ENCODE data around the gene CHERP. TPM values are rescaled to one million over a fixed set of nuclear protein-coding genes. Genes with fewer than 3 reads are reported as not detected.

The CHERP gene
- total and polyA plus RNA-seq, 2 of the 8 experiments (the other 6 are each of a cell fraction or from before 2014, with no cell fraction given) = 13.9 to 73.7 TPM

- Histone ChIP-seq H2BK15ac (ENCODE audit: low read length) (no peak overlapping the region), H3K4me1 (replicated peaks in 1 of 4; ENCODE audit: control insufficient read depth in 3 of 4, insufficient read depth in 4 of 4, low read length in 3 of 4) (peaks cover 0 to 6% (median 3%) of the 10 kb centered on the region in 4 experiments; a peak in 5 of 7 replicates), H3K23ac (ENCODE audit: insufficient read length) (no peak overlapping the region), H3K27me3 (replicated peaks in 1 of 4; ENCODE audit: control insufficient read depth in 3 of 4, extremely low read depth in 1 of 4, insufficient read depth in 3 of 4, low read length in 3 of 4) (no peaks in the 10 kb centered on the region), H3K79me1 (ENCODE audit: low read depth, low read length) (peaks cover 21% of the 10 kb centered on the region), H3K4me2 (ENCODE audit: insufficient read depth in 1 of 2, low read depth in 2 of 2, low read length in 2 of 2) (peak overlapping the region; percentile 94 to 95), H3K18ac (ENCODE audit: extremely low read depth, low read length) (no peak overlapping the region), H3K9ac (replicated peaks in 1 of 4; ENCODE audit: extremely low read depth in 1 of 4, low read depth in 3 of 4, low read length in 3 of 4) (peak overlapping the region in 2 of 4 experiments; percentile 65 to 76; a peak in 4 of 7 replicates), H3K4me3 (ENCODE audit: extremely low read depth in 1 of 4, insufficient read depth in 2 of 4, low read depth in 3 of 4, low read length in 4 of 4) (peak overlapping the region; percentile 76 to 90 (median 80)), H4K20me1 (replicated peaks in 1 of 2; ENCODE audit: control insufficient read depth in 1 of 2, insufficient read depth in 2 of 2, low read length in 2 of 2) (peaks cover 2 to 15% of the 10 kb centered on the region in 2 experiments), H2BK120ac (replicated peaks; ENCODE audit: low read depth, low read length) (no peak overlapping the region), H3K27ac (ENCODE audit: low read depth, low read length) (no peak overlapping the region), H2BK5ac (ENCODE audit: low read depth, low read length) (no peak overlapping the region), H2BK20ac (ENCODE audit: low read length) (no peak overlapping the region), H2BK12ac (ENCODE audit: low read depth, low read length) (no peak overlapping the region), H4K5ac (ENCODE audit: insufficient read length, low read depth, low read length) (no peak overlapping the region), H2AK5ac (ENCODE audit: low read depth, low read length) (no peak overlapping the region), H3K4ac (replicated peaks; ENCODE audit: insufficient read length, low read depth, low read length) (no peak overlapping the region), H2AFZ (ENCODE audit: low read length) (no peak overlapping the region), H3K23me2 (ENCODE audit: low read depth, low read length) (peaks cover 9% of the 10 kb centered on the region; the same call in 1 of the 2 replicates), H3K9me3 (ENCODE audit: insufficient read depth in 2 of 2, low read depth in 1 of 2, low read length in 1 of 2) (no peaks in the 10 kb centered on the region), H3K36me3 (ENCODE audit: control insufficient read depth in 2 of 4, insufficient read depth in 4 of 4, low read length in 3 of 4) (peaks cover 5 to 24% (median 8%) of the 10 kb centered on the region in 4 experiments; a peak in 6 of 8 replicates), H4K8ac (ENCODE audit: extremely low read depth, insufficient read depth, low read length) (peak overlapping the region; percentile 78), H3K79me2 (ENCODE audit: control insufficient read depth in 1 of 2, insufficient read depth in 2 of 2, low read length in 2 of 2) (peaks cover 0 to 45% of the 10 kb centered on the region in 2 experiments; a peak in 3 of 4 replicates), H4K91ac (replicated peaks; ENCODE audit: insufficient read length, low read length) (no peak overlapping the region), H3K14ac (ENCODE audit: insufficient read length) (no peak overlapping the region), H3K56ac (replicated peaks; ENCODE audit: insufficient read length, low read depth, low read length) (no peak overlapping the region)
- POLR2A ChIA-PET (ENCODE audit: partially characterized antibody) = interaction anchor here (0.6 to 6.6 kb wide), 10 partner anchors 11 to 148 kb away, joined by 3 to 58 read pairs (median 4); partner anchors contain the start of gene MED26
- CTCF ChIA-PET (ENCODE audit: partially characterized antibody) = no interaction called here
- FAIRE-seq = no peak
- no peak for DNase-seq (ENCODE audit: low read depth in 1 of 2, low spot score in 2 of 2)
- WGBS, 2 experiments (ENCODE audit: extremely low coverage in 1 of 2, insufficient coverage in 1 of 2, insufficient read length in 1 of 2, insufficient replicate concordance in 2 of 2, low coverage in 1 of 2, low lambda C conversion rate in 2 of 2, missing lambda C conversion rate in 1 of 2) = 59% methylated on average over 6 of the region's 6 CpGs; no CpG with 5 or more reads in 1 of the 2 experiments
- TF ChIP-seq GTF2F1 (IDR thresholded peaks at IDR 0.05; ENCODE audit: borderline replicate concordance, low read depth, low read length) (no peak), CTBP2 (IDR thresholded peaks at IDR 0.05; ENCODE audit: borderline replicate concordance, insufficient read depth, insufficient read length, low read length) (no peak), KDM4A (IDR thresholded peaks at IDR 0.05; ENCODE audit: low read depth, low read length, severe bottlenecking) (no peak), NANOG (IDR thresholded peaks at IDR 0.05; ENCODE audit: insufficient read depth, low read depth, low read length, poor library complexity, severe bottlenecking) (no peak), CHD1 (IDR thresholded peaks at IDR 0.05; ENCODE audit: low read depth, low read length) (no peak), CTCF (IDR thresholded peaks at IDR 0.05; ENCODE audit: control extremely low read depth in 1 of 3, insufficient read depth in 1 of 3, low read depth in 1 of 3, low read length in 3 of 3) (no peak), TEAD4 (IDR thresholded peaks at IDR 0.05; ENCODE audit: low read depth, low read length) (no peak), CBX8 (IDR thresholded peaks at IDR 0.05; ENCODE audit: borderline replicate concordance, low read depth, low read length) (no peak), SRF (IDR thresholded peaks at IDR 0.05; ENCODE audit: low read depth, low read length) (no peak), JUND (IDR thresholded peaks at IDR 0.05; ENCODE audit: low read length) (no peak), NRF1 (IDR thresholded peaks at IDR 0.05; ENCODE audit: low read depth, low read length) (no peak)
Measured at GRCh38 chr19:16571283-16571682, 29.0 kb upstream of the CHERP start.

Data from H1 (cell line).